GM18858 (cell line): ENCODE data around the gene DMAP1.

ENCODE experiments used
- ATAC-seq: cut with Tn5 transposase; IDR thresholded peaks from one replicate; pipeline ENCODE4 v1.9.1; 2021; ENCODE audit not compliant: unreplicated experiment

Gene DMAP1

DNA sequence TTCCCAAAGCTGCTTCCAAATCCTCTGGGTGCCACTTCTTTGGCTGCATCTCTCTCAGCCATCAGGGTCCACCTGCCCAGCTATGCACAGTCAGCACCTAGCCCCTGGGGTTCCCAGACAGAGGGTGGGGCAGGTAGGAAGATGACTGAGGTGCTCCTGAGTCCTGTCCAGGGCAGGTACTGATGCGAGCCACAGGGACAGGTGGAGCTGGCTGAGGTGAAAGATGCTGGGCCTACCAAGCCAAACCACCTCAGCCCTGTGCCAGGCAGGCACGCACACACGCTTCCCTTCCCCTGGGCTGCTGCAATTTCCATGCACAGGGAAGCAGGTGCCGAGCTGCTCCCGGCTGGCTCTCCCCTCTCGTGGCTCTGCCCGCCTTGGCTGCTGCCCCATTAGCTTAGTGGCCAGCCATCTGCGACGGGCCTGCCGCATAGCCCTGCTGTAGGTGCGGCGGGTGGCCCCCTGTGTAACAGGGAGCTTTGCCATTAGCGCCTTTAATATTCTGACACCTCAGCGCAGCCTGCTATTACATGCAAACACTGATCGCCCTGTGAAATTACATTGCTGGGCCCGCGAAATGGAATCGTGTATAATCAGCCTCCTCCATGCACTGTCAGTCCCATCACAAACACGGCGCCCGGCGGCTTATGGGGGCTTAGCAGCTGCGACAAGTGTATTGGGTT, 38.9 kb downstream of the DMAP1 start:
- no peak for ATAC-seq

DNA sequence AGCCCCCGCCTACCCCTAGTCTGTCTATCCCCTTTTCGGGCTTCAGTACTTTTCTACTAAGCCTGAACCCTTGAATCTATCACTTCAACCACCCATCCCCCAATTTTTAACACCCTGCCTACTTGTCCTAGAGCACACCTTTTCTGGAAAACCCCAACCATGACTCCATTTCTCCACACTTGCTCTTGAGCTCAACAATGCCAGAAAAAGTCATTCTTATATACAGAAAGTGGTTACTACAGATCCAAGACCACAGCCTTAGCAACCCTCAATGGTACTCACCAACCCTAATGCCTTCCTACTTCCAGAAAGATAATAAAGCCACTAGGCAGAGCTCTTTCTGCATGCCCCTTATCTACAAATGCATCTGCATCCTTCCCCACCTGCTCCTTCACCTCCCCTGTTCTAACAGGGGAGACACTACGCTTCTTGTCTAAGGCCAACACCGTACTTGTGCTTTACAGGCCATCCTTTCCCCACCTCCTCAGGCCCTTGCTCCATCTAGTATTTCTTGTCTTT, 41.2 kb downstream of the DMAP1 start:
- ATAC-seq = no peak

DNA sequence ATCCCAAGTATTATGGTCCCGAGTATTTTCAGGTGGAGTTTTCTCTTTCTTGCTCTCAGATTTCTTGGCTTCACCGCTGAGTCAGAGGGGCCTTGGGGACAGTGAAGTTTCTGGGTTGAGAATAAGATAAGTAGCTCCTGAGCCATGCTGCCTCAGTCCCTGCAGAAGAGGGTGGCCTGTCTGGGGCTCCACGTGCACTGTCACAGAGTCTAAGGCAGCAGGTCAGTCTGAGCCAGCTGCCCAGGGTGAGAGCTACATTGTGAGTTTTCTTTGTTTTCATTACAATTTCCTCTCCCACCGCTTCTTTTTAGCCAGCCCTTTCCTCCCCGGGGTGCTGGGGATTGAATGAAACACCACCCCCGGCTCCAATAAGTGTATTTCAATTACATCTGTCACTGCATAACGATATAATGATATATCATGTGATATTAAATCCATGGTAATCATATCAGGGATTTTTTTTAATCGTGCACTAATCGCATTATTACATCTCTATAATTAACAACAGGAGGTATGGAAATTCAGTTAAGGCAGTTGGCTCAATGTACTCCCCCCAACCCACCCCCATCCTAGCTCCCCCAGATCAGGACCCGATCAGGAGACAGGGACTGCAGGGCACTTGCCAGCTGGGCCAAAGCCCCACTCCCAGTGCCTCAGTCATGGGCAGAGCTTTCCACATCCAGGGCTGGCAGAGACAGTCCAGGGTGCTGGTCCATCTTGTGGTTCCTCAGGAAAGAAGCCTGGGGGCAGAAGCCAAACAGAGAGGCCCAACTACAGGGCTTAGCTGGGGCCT, 43.7 kb downstream of the DMAP1 start:
- ATAC-seq = no peak

DNA sequence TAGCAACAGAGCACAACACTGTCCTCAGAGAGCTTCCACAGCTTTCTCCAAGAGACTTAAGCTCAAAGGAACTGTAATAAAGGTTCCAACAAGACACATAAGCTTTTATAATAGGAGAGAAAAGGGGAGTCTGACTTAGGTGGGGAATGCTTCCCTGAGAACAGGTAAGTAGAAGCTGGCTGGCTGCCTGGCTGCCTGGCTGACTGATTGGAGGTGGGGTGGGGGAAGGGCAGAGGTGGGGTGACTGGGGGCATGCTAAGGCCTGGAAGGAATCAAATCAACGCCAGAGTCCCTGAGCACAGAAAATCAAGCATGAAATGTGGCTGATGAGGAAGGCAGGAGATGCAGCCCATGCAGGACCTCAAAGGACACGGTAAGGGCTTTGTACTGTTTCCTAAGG, 45.8 kb downstream of the DMAP1 start:
- ATAC-seq = no peak

DNA sequence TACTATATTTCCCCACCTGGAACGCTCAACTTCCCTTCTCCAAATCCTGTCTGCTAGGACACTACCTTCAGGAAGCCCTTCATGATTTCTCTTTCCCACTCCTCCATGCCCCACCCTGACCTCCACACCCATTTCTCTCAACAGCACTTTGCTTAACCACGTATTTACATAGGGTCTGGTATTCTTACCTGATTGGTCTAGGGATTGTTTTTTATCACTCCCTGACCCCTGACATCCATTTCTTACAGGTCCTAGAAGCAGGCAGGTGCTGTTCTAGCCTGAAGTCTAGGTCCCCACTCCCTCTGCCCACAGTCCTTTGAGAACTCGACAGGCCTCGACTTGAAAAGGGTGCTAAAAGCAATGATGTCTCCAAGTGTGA, 47.5 kb downstream of the DMAP1 start:
- no peak for ATAC-seq

- no peak for ATAC-seq
Measured at GRCh38 chr1:44261171-44261817, 48.0 kb downstream of the DMAP1 start.

- no peak for ATAC-seq
Measured at GRCh38 chr1:44261962-44262361, 48.7 kb downstream of the DMAP1 start.

DNA sequence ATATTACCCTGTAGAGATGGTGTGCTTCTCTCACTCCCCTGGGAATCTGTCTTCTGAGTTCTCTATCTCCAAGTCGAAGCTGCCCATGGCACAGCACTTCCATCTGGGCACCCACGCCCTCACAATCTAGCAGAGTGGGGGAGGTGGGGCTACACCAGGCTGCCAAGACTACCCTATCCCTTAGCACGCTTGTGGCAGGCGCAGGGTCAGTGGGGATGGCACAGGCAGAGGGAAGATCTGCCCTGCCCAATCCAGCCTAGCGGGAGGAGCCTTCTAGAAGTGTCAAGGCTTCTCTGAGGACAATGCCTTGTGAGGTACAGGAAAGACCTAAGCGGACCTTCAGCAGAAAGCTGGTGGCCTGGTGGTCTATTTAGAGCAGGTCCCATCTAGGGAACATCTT, 49.1 kb downstream of the DMAP1 start:
- ATAC-seq = no peak

DNA sequence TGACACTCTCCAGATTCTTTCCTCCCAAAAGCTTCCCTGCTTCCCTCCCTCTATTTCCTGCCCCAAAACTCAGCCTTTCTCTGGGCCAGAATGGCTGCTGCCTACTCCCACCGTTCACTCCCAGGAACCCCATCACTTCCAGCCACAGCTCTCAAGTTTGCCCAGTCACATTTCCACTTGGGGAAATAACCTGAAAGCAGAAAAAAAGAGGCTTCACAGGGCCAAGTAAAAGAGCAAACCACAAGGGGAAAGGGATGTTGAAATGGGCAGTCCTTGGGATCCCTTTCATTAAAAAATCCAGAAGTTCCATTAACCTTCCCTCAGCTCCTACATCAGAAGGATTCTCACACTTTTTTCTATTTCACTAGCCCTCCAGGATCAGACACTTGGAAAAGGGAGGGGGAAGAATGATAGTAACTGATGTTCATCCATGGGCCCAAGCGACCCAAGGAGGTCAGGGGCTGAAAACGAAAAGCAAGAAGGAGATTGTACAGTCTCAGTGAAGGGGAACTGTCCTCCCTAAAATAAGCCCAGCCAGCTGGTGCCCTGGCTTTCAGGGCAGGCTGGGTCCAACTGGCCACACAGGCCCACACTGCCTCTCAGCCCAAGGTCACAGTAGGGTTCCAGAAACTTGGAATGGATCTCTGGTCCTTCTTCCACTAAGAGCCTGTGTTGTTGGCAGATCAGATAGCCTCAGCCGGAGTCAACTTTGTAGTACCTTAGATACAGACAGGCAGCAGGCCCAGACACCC, 49.7 kb downstream of the DMAP1 start:
- ATAC-seq = no peak

DNA sequence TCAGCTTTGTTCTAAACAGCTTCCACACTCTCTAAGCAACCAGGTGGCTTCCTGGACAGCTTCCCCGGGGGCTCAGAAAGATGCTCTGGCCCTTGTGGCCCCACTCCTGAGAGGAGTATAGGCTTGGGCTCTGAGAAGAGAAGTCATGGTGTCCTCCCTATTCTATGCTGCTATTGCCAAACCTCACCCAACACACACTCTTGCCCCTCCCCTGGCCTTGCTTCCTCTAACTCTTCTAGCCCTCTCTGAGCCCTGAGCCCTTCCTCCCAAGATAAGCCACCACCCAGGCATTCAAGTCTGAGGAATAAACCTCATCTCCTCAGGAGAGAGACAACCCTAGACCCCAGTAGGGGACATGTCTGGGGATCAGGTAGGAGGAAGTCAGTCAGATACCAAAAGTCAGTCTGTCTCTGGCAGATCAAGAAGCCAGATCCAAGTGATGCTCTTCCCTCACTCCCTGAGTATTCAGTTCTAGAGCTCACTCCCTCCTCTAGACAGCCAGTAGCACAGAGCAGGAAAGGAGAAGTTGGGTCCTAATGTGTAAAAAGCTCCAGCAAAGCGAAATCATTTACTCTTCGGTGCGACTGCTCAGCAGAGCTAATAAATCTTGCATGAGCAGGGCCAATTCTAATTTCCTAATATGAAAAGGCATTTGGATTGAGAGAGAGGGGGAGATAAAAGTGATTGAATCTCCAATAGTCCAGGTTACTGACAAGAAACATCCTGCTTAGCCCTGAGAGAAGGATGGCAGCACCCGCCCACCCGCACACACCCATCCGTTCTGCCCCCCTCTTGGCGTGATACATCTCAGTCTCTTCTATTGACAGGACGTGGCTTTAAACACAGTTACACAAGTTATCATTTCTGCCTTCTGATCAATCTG, 50.5 kb downstream of the DMAP1 start:
- no peak for ATAC-seq

GRCh38 chr1:44264451-44264771, 51.1 kb downstream of the DMAP1 start:
- ATAC-seq = no peak

GRCh38 chr1:44265656-44266358, 52.5 kb downstream of the DMAP1 start:
- no peak for ATAC-seq

GRCh38 chr1:44266400-44267344, 53.4 kb downstream of the DMAP1 start:
- no peak for ATAC-seq

GRCh38 chr1:44267438-44267837, 54.2 kb downstream of the DMAP1 start:
- no peak for ATAC-seq

DNA sequence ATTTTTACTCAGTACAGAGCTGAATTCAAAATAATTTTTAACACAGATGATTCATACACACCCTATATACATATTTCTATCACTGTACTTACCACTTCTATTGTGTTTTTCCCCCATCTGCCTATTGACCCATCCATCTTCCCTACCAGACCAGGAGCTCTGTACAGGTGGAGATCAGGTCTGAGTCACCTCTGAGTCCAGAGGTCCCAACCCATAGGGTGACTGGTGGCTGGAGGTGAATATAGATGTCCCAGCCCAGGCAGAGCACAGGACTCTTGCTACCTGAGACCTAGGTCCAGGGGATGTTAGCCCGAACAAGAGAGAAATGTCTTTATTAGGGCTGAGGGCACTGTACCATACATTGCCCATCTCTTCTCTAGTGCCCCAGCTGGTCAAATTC, 54.8 kb downstream of the DMAP1 start:
- ATAC-seq = no peak
